Measurements from ENCODE around the gene LRRC4B.
"Not testable (repeated sequence)": the region's sequence is repeated elsewhere in the genome, so short reads cannot be mapped to it uniquely, and the experiment has no call there.

The LRRC4B gene

DNA sequence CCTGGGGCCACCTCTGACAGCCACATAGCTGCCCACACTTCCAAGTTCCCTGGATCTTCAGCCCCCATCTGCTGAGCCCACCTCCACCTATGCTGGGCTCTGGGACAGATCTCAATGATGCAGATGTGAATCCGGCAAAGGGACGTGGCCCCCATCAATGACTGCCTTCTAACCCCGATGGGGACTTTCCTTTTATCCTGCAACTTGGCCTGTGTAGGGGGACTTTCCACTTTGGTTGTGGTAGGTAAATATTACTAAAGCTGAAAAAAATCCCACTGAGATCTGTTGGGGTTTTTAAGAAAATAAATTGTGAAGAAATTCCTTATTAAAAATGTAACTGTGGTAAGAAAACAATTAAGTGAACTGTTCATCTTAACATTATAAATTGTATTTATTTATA lies 33.8 kb downstream of the LRRC4B start:
- no peak for DNase-seq
- intact Hi-C loops (cut with DNase I) = no loop called here

DNA sequence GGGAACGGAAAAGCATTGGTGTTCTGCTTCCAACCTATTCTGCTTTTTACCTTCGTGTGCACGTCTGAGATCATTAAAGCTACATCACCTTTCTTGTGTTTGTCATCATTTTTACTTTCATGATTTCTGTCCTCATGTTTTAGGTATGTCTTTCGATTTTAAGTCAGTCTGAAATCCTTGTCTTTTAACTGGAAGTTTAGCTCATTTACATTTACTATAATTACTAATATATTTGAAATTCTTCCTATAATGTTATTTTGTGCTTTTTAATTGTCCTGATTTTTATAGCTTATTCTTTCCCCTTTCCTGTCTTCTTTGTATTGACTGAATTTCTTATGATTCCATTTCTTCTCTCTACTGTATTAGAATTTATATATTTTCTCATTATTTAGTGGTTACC lies 35.3 kb downstream of the LRRC4B start:
- intact Hi-C loops (cut with DNase I) = no loop called here

DNA sequence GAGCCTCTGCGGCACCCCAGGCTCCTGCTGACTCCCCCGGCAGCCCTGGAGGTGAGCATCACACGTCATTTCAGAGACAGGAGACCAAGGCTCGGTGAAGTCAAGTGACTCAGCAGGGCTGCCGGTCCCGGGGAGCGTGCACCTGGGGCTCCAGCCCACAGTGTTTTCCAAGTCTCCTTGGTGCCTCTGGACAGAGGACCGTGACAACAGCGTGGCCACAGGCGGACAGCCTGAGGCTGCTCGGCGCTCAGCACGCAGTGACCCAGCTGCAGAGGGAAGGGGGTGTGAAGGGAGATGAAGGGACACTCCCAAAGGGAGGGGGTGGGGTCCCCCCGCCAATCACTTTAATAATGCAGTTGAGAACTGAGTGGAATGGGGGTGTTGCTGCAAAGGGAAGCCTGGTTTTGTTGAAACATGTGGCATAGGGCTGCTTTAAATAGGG lies 37.0 kb downstream of the LRRC4B start:
- intact Hi-C loops (cut with DNase I) = no loop called here
- peak in 2 of 10 donors; percentile 52 to 91 for DNase-seq

More for the DNA sequence above, 35.3 kb downstream of the LRRC4B start:
- DNase-seq = no peak

DNA sequence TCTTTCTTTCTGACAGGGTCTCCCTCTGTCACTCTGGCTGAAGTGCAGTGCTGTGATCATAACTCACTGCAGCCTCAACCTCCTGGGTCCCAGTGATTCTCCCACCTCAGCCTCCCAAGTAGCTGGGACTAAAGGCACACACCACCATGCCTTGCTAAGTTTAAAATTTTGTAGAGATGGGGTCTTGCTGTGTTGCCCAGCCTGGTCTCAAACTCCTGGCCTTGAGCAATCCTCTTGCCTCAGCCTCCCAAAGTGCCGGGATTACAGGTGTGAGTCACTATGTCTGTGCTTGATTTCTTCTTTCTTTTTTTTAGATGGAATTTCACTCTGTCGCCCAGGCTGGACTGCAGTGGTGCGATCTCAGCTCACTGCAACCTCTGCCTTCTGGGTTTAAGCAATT lies 40.2 kb downstream of the LRRC4B start:
- DNase-seq; intact Hi-C loops (cut with DNase I): not testable (repeated sequence)

DNA sequence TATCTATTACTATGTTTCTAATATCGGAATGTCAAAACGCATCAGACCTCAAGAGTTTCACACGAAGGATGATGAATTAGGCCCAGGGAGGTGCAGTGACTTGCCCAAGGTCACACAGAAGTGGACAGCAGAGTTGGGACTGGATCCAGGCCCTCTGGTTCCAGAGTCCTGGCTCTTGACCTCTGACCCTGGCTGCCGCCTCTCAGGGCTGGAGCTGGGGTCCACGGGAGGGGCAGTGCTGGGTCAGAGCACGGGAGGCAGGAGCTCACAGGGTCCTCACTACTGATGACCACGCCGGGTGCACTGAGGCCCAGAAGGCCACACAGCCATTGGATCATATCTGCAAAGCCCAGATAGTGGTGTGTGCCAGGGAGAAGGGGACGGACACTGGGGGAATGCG lies 45.4 kb downstream of the LRRC4B start:
- intact Hi-C loops (cut with DNase I) = no loop called here

DNA sequence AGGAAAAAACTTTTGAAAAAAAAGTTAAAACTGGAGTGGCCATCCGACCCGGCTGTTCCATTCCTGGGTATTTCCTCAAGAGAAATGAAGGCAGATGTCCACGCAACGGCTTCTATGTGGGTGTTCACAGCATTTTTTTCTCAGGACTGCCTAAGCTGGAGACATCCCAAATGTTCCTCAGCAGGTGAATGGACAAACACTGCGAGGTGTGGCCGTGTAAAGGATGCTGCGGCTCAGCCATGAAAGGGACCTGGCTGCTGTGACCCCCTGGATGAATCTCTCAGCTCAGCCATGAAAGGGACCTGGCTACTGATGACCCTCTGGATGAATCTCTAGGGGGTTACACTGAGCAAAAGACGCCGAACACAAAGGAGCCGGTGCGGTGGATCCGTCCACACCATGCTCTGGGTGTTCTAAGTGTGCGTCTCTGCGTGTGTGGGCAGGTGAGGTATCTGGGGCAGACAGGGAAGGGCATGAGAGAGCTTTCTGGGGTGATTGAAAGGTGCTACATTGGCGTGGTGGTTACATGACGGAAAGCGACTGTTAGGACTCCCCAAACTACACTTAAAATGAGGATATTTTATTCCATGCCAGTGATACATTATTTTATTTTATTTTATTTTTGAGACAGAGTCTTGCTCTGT lies 47.3 kb downstream of the LRRC4B start:
- peak in 3 of 10 donors; percentile 56 to 70 (median 65) for DNase-seq
- intact Hi-C loops (cut with DNase I) = no loop called here

More for the DNA sequence above, 45.4 kb downstream of the LRRC4B start:
- peak in 3 of 10 donors; percentile 33 to 81 (median 64) for DNase-seq

DNA sequence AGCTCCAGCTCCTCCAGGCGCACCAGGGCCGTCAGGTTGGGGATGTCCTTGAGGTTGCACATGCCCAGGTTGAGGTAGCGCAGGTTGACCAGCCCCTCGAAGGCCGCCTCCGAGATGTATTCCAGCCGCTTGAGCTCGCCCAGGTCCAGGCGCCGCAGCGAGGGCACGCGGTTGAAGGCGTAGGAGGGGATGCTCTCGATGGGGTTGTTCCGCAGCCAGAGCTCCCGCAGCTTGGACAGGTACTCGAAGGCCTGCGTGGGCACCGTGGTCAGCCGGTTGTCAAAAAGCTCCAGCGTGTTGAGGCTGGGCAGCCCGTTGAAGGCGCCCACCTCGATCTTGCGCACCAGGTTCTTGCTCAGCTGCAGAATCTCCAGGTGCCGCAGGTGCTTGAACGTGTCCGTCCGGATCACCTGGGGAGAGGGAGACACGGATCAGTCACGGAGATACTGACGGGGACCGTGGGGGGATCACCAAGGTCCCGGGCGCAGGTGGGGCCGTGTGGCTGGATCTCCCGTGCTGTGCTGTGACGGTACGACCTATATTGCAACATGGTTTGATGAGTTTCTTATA lies 49.1 kb downstream of the LRRC4B start:
- DNase-seq = peak in 3 of 10 donors; percentile 22 to 80 (median 74)
- intact Hi-C loops (cut with DNase I) = no loop called here

DNA sequence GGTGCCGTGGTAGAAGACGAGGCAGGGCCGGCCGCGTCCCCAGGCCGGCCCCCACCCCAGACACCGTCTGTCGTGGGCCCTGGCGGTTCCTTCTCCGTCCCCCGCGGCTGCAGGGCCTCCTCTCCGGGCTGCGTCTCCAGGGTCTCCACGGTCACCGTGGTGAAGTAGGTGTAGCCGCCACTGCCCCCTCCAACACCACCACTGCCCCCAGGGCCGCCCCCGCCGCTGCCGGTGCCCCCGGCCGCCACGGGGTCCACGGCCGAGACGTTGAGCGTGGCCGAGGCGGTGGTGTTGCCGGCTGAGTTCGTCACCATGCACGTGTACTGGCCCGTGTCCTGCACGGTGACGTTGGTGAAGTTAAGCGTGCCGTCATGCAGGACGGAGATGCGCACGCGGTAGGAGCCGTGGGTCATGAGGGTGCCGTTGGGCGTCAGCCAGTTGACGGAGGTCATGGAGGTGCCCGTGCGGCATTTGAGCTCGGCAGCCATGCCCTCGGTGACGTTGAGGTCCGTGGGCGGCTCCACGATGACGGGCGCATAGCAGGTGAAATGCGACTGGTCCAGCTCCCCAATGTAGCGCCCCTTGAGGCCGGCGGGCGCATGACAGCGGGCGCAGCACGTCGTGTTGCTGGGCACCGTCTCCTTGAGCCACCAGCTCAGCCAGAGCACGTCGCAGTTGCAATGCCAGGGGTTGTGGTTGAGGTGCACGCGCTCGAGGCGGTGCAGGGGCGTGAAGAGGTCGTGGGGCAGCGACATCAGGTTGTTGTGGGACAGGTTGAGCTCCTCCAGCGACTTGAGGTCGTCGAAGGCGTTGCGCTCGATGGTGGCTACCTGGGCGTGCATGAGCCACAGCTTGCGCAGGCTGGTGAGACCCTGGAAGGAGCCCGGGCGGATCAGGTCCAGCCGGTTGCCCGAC lies 49.9 kb downstream of the LRRC4B start:
- DNase-seq = peak in 4 of 10 donors; percentile 28 to 84 (median 74)
- intact Hi-C loops (cut with DNase I) = no loop called here

DNA sequence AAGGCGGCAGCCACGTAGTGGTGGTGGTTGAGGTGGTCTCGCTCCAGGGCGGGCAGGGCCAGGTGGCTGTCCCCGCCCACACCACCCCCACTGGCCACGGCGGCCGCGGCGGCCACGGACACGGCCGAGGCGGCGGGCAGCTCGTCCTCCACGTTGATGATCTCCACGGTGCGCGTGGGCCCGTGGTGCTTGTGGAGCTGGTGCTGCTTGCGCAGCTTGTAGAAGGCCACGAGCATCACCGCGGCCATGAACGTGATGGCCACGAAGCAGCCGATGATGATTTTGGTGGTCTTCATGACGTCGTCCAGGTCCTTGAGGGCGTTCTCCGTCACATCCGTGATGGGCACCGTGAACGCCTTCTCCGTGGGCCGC lies 50.5 kb downstream of the LRRC4B start:
- DNase-seq = peak in 4 of 10 donors; percentile 21 to 79 (median 46)
- intact Hi-C loops (cut with DNase I) = no loop called here

DNA sequence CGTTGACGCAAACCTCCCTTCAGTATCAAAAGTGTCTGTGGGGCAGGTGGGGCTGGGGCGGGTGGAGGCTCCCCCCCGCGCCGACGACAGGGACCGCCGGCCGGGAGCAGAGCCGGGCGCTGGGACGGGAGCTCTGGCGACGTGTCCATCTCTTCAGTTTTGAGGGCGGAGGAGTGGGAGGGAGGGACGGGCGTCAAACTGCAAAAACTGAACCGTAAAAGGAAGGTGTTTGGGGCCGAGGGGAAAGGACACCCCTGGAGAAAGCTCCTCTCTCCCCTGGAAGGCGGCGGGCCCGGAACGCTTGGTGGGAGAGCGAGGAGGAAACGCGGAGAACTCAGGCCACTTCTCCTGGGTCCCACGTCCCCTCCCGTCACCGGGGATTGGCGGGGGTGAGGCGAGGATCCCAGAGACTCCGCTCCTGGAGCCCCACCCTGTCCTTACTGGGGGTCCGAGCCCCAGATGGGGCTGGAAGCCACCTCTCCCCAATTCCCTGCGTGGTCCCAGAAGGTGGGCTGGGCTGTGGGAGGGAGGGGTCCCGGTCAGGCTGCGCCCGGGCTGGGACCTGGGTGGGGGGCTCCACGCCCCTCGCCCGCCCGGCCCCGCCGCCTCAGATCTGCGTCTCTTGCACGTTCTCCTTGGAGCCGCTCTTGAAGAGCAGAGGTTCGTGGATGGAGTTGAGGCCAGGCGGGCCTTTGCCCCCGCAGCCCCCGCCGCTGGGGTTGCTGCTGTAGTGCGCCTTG lies 51.1 kb downstream of the LRRC4B start:
- peak in 4 of 10 donors; percentile 23 to 80 (median 54) for DNase-seq

DNA sequence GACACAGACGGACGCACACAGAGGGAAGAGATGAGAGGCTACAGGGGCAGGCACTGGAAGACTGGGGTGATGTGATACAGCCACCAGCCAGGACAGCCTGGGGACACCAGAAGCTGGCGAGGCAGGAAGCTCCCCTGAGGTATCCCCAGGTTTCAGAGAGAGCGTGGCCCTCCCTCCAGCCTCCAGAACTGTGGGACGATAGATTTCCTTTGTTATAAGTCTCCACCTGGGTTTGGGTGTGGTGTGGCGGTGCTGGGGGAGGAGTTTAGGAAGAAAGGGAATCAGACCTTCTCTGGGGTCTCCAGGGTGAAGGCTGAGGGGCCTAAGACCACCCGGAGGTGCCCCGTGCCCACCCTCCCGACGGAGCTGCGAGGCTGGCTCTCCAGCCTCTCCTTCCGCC lies 51.8 kb downstream of the LRRC4B start:
- peak in 4 of 10 donors; percentile 11 to 62 (median 30) for DNase-seq
- intact Hi-C loops (cut with DNase I) = no loop called here

More for the DNA sequence above, 51.1 kb downstream of the LRRC4B start:
- intact Hi-C loops (cut with DNase I) = no loop called here

DNA sequence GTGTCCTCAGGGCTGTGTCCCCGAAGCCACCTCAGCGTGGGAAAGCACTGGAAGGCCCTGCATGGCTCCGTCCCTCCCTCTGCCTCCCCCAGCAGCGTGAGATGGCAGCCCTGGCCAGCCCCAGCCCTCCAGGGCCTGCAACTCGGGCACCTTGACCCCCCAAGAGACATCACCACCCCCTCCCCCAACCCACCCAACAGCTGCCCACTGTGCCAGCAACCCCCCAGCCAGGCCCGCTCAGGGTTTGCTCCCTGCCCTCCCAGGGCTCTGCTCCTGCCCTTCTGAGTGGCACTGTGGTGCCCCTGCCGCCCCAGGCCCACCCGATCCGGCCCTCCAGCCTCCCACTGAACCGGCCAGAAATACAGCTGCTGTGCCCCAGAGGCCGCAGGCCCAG lies 53.1 kb downstream of the LRRC4B start:
- peak in 3 of 10 donors; percentile 16 to 80 (median 69) for DNase-seq
- intact Hi-C loops (cut with DNase I) = no loop called here

DNA sequence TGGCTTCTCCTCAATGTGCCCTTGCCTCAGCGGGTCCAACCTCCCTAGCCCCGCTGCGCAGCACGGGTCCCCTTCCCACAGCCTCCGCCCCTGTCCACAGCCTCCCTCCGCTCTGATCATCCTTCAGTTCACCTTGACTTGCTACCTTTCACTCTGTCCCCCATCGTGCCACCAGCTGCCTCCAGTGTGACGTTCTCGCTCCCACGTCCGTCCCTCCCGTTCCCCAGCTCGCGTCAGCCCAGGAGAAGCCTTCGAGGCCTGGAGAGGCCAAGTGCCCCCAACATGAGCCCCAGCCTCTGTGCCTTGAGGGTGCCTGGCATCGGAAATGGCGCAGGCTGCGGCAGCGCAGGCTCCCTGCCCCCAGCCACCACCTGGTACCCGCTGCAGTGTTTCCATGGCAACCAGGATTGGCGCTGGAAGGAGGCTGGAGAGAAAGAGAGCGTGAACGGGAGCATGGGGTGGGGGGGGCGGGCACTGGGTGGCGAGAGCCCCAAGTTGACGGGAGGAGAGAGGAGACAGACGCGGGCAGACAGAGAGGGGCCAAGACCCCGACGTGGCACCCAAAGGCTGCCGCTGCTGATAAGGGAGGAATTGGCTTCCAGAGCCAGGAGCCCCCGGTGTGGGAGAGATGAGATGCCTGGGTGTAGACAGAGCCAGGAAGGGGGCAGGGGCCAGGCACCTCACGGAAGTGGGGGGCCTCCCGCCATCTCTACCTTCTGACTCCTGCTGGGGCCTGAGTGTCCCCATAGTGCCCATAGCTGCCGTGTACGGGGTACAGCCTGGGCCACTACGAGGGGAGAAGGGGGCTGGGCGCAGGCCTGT lies 53.7 kb downstream of the LRRC4B start:
- intact Hi-C loops (cut with DNase I) = no loop called here

DNA sequence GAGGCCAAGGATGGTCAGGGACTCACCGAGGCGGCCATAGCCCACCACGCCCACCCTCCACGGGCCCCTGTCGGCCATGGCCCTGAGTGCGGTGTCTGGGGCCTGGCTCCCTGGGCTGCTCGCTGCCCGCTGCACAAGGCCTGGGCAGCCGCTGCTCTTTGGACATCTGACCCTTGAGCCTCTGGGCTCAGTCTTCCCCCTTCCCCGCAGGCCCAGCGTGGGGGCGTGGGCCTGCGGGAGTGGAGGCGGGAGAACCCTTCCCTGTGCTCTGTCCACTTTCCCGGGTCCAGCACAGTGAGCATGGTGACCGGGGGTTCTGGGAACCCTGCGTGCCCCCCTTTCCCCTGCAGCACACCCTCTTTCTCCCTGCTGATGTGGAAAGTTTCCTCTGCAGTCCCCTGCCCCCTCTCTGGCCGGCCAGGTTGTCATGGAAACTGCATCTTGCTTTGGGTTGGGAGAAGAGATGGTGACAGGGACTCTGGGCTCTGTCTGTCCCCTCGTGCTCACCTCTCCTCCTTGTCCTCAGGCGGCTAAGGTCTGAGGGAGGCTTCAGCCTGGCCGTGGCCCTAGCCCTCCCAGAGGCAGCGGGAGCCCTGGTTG lies 54.4 kb downstream of the LRRC4B start, which contains the start of gene ASPDH:
Gene ASPDH (minus strand): TSS at position 168 of the 600 bp plus-strand sequence. CDS start 90 bp downstream, at position 78.
- intact Hi-C loops (cut with DNase I) = no loop called here
- peak in 8 of 10 donors; percentile 44 to 94 (median 70) for DNase-seq

More for the DNA sequence above, 53.7 kb downstream of the LRRC4B start:
- DNase-seq = peak; percentile 78 to 98 (median 88)

DNA sequence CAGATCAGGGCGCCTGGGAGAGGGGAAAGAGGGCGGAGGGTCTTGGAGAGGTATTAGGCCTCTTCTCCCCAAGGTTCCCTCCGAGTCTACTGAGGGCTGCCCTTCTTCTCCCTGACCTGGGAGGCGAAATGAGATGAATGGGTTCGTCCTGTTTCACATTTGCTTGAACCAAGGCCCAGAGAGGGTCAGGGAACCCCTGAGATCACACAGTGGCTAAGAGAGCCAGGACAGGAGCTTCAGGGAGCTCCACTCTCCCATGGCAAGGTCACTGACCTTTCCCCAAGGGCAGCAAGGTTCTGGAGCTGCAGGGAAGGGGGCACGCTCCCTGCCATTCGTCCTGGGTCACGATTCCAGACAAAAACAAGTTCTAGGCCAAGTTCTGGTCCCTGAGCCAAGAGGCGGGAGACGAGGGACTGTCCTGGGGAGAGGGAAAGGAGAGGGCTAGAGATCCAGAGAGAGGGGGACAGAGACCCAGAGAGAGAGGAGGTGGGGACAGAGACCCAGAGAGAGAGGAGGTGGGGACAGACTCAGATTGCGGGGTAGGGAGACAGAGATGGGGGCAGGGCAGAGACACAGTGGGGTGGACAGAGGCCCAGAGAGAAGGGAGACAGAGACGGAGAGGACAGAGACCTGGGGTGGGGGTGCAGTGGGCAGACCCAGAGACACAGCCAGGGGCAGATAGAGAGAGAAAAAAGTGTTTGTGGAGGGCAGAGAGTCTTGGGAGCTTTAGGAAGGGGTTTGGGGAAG lies 55.1 kb downstream of the LRRC4B start:
- intact Hi-C loops (cut with DNase I) = no loop called here

DNA sequence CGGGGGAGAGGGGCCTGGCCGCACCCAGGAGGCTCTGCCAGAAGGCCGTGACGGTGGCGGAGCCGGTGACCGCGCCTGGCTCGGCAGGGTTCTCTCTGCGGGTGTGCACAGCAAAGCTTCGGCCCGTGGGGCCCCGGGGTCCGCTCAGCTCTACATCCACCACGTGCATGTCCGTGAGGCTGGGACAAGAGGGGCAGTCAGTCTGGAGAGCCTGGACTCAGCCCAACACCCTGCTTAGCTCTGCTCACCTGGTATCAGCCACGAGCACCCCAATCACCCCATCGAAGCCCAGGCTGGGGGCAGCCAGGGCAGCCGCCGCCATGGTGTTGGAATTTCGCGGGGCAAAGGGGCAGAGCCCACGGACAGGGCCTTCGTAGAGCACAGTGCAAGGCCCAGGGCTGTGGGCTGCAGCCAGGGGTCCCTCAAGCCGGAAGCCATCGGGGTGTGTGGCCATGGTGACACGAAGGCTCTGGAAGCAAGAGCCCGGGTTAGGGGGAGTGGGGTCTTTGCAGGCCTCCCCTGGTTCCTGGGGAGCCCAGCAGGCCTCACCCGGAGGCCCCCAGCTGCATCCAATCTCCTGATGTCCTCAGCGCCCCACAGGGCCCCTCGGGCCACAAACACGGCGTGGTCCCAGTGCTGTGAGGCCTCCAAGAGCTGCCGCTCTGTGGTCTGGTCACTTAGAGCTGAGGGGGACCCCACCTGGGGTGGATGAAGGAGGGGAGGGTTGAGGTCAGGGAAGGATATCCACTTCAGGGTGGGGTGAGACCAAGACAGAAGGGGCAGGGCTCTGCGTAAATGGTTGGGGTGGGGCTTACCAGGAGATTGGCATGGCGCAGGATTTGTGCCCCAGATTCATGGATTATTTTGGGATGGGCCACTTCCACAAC lies 55.9 kb downstream of the LRRC4B start:
- intact Hi-C loops (cut with DNase I) = no loop called here
- peak in 4 of 10 donors; percentile 26 to 82 (median 74) for DNase-seq

More for the DNA sequence above, 55.1 kb downstream of the LRRC4B start:
- DNase-seq = peak in 4 of 10 donors; percentile 3 to 74 (median 66)

All from posterior cingulate gyrus (tissue), 11 donors.